PC-3 (cell line): ENCODE data around the gene LTA4H. TPM values are rescaled to one million over a fixed set of nuclear protein-coding genes. Genes with fewer than 3 reads are reported as not detected.

ENCODE experiments used
- ATAC-seq: fragments of 200-7000 bp; cut with Tn5 transposase; 2 replicates; pipeline ENCODE4 v1.9.1; 2020; ENCODE audit warnings: mild to moderate bottlenecking, moderate library complexity
- BruUV-seq: library from RNA; stranded (reverse); fragments of 400-500 nt; replicated peaks from 2 replicates; lab custom pipeline; 2021; lab: Mats Ljungman, UMichigan
- CTCF ChIA-PET: fragments of 300-600 bp; sonication (Branson Sonifier 250); formaldehyde crosslinking; loops from one replicate; lab custom pipeline; 2022; ENCODE audit warnings: antibody characterized with exemption; lab: Charles Lee
- POLR2A ChIA-PET: fragments of 300-600 bp; sonication (Branson Sonifier 250); formaldehyde crosslinking; loops from one replicate; lab custom pipeline; 2022; ENCODE audit warnings: antibody characterized with exemption; ENCODE audit not compliant: unreplicated experiment; lab: Charles Lee
- DNase-seq: peaks from one replicate; pipeline ENCODE4 v3.0.0-alpha.2; 2015
- H2AFZ ChIP-seq: fragments of 300-600 bp; sonication (generic); 2 replicates; pipeline ENCODE4 v1.6.0; 2016; ENCODE audit warnings: antibody characterized with exemption, low read length
- H3F3A ChIP-seq: fragments of 300-600 bp; sonication (generic); one replicate; pipeline ENCODE4 v1.6.0; 2017; ENCODE audit warnings: antibody characterized with exemption, low read length, control low read depth, mild to moderate bottlenecking; ENCODE audit not compliant: unreplicated experiment
- H3K27ac ChIP-seq: fragments of 300-600 bp; sonication (generic); 2 replicates; pipeline ENCODE4 v1.5.1; 2016; ENCODE audit warnings: mild to moderate bottlenecking, low read length
- H3K27me3 ChIP-seq: fragments of 300-600 bp; sonication (generic); 2 replicates; pipeline ENCODE4 v1.6.1; 2016; ENCODE audit warnings: low read length, mixed read lengths
- H3K36me3 ChIP-seq: fragments of 300-600 bp; sonication (generic); 2 replicates; pipeline ENCODE4 v1.6.1; 2016; ENCODE audit warnings: low read depth, mixed run types, low read length, mixed read lengths
- H3K4me1 ChIP-seq: fragments of 300-600 bp; sonication (generic); 2 replicates; pipeline ENCODE4 v1.5.1; 2016; ENCODE audit warnings: low read length; ENCODE audit not compliant: insufficient read depth
- H3K4me2 ChIP-seq: fragments of 300-600 bp; sonication (generic); 2 replicates; pipeline ENCODE4 v1.6.0; 2016; ENCODE audit warnings: low read length
- H3K4me3 ChIP-seq: fragments of 300-600 bp; sonication (generic); 2 replicates; pipeline ENCODE4 v1.5.1; 2016; ENCODE audit warnings: mild to moderate bottlenecking, low read length, mixed read lengths
- H3K79me2 ChIP-seq: fragments of 300-600 bp; sonication (generic); 2 replicates; pipeline ENCODE4 v1.6.1; 2017; ENCODE audit warnings: low read length, mixed read lengths
- H3K9ac ChIP-seq: fragments of 300-600 bp; sonication (generic); 2 replicates; pipeline ENCODE4 v1.6.0; 2016; ENCODE audit warnings: mild to moderate bottlenecking, low read length
- H3K9me2 ChIP-seq: fragments of 300-600 bp; sonication (generic); replicated peaks from 2 replicates; pipeline ENCODE4 v1.6.1; 2016; ENCODE audit warnings: mixed run types, low read length, mixed read lengths
- H3K9me3 ChIP-seq: fragments of 300-600 bp; sonication (generic); 2 replicates; pipeline ENCODE4 v1.6.1; 2016; ENCODE audit warnings: low read length, mixed read lengths
- H4K20me1 ChIP-seq: fragments of 300-600 bp; sonication (generic); 2 replicates; pipeline ENCODE4 v1.6.1; 2016; ENCODE audit warnings: low read length, mixed read lengths
- EZH2 ChIP-seq: fragments of 300-600 bp; sonication (generic); IDR thresholded peaks from one replicate; pipeline ENCODE4 v1.6.1; 2017; ENCODE audit warnings: antibody characterized with exemption, mild to moderate bottlenecking, low read length; ENCODE audit not compliant: unreplicated experiment
- EZH2phosphoT487 ChIP-seq: fragments of 300-600 bp; sonication (generic); IDR thresholded peaks from 2 replicates; pipeline ENCODE4 v1.6.1; 2018; ENCODE audit warnings: mild to moderate bottlenecking, antibody characterized with exemption, low read length, borderline replicate concordance
- intact Hi-C: fragments of 100-400 bp; cut with micrococcal nuclease; formaldehyde crosslinking; loops from 2 replicates; pipeline ENCODE4 v1.9.0; 2023
- total RNA-seq: library from RNA; depleted of rRNA; stranded (reverse); fragments of >200 nt; gene quantifications from 2 replicates; pipeline ENCODE4 v1.2.3, GENCODE V29; 2014
- TF ChIP-seq, protein P1 (sequence below): fragments of 300-600 bp; sonication (generic); conservative IDR thresholded peaks from 2 replicates; pipeline ENCODE4 v1.5.1; 2017; ENCODE audit warnings: antibody characterized with exemption, low read depth, mild to moderate bottlenecking, low read length

Gene LTA4H
- total RNA-seq, 1 experiment from 2014 or later = 58.4 TPM

DNA sequence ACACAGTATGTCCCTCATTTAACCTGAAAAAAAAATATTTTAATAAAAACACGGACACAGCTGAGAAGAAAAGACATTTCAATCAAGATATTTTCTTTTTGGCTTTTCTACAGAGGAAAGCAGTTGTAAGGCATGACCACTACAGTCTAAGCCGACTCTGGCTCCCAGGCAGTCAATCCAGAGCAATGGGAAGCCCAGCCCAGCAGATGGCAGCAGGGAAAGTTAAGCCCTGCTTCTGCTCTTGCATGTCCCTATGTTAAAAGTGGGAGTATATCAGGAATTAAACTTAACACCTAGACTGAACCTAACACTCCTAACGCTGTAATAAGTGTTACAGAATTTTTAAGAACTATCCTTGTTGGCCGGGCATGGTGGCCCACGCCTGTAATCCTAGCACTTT is 19.7 kb downstream of the LTA4H start:
- Histone ChIP-seq H3K4me3 (no peak overlapping the region), H3K79me2 (no peaks in the 10 kb centered on the region), H2AFZ (no peak overlapping the region), H3K9ac (no peak overlapping the region), H3K4me1 (no peaks in the 10 kb centered on the region), H3K36me3 (peaks cover 37% of the 10 kb centered on the region), H3K4me2 (no peak overlapping the region), H3K9me2 (no peaks in the 10 kb centered on the region), H3F3A (no peaks in the 10 kb centered on the region), H4K20me1 (no peaks in the 10 kb centered on the region), H3K27ac (no peak overlapping the region), H3K27me3 (no peaks in the 10 kb centered on the region), H3K9me3 (no peaks in the 10 kb centered on the region)
- BruUV-seq = no TSS peak
- DNase-seq (peak; percentile 50), ATAC-seq (peak; percentile 89)
- TF ChIP-seq EZH2 (no peak), EZH2phosphoT487 (no peak)
- TF ChIP-seq, protein P1, sequence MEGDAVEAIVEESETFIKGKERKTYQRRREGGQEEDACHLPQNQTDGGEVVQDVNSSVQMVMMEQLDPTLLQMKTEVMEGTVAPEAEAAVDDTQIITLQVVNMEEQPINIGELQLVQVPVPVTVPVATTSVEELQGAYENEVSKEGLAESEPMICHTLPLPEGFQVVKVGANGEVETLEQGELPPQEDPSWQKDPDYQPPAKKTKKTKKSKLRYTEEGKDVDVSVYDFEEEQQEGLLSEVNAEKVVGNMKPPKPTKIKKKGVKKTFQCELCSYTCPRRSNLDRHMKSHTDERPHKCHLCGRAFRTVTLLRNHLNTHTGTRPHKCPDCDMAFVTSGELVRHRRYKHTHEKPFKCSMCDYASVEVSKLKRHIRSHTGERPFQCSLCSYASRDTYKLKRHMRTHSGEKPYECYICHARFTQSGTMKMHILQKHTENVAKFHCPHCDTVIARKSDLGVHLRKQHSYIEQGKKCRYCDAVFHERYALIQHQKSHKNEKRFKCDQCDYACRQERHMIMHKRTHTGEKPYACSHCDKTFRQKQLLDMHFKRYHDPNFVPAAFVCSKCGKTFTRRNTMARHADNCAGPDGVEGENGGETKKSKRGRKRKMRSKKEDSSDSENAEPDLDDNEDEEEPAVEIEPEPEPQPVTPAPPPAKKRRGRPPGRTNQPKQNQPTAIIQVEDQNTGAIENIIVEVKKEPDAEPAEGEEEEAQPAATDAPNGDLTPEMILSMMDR = peak; percentile 60
- ChIA-PET POLR2A (no interaction called here), CTCF (interaction anchor here (0.7 kb wide), 1 partner anchor 38 kb away, joined by 3 read pairs; no protein-coding TSS in a partner anchor)
- intact Hi-C loops = loop anchor here (1.0 to 2.0 kb wide), 3 partner anchors 43 to 117 kb away; no protein-coding TSS in a partner anchor

DNA sequence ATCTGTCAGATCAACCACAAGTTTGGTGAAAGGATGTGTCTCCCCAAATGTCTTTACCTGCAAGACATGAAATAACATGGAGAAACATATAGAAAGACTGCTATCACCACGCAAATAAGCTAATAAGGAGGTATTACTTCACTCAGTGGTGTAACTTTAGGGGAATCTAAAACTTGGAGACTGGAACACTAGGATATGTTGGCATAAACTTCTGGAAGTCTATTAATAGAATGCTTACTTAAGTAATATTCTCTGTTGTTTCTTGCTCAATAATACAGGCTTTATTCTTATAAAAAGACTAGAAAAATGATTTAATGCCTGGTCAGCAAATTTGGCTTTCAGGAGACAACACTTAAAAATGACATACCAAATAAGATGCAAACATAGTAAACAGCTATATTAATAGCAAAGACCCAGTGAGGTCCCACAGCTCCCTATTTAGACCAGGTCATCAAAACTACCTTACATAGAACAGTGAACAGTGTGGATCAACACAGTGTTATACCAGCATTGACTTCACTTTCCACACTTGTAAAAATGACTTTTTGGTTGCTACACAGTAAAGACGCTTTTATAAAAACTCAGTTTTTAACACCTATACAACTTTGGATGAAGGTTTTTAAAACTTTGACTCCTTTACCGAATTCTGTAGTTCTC is 20.3 kb downstream of the LTA4H start:
- DNase-seq (no peak), ATAC-seq (no peak)
- Histone ChIP-seq H3K79me2 (no peaks in the 10 kb centered on the region), H3K27ac (no peak overlapping the region), H3F3A (no peaks in the 10 kb centered on the region), H3K4me2 (no peak overlapping the region), H3K9me2 (no peaks in the 10 kb centered on the region), H3K36me3 (peaks cover 38% of the 10 kb centered on the region), H3K27me3 (no peaks in the 10 kb centered on the region), H3K9me3 (no peaks in the 10 kb centered on the region), H3K4me3 (no peak overlapping the region), H2AFZ (no peak overlapping the region), H3K4me1 (no peaks in the 10 kb centered on the region), H4K20me1 (no peaks in the 10 kb centered on the region), H3K9ac (no peak overlapping the region)
- ChIA-PET CTCF (interaction anchor here (0.7 kb wide), 1 partner anchor 39 kb away, joined by 3 read pairs; no protein-coding TSS in a partner anchor), POLR2A (no interaction called here)
- no TSS peak for BruUV-seq
- TF ChIP-seq EZH2phosphoT487 (no peak), EZH2 (no peak)
- TF ChIP-seq, protein P1 = no peak
- intact Hi-C loops = loop anchor here (1.0 to 2.0 kb wide), 3 partner anchors 43 to 118 kb away; no protein-coding TSS in a partner anchor

DNA sequence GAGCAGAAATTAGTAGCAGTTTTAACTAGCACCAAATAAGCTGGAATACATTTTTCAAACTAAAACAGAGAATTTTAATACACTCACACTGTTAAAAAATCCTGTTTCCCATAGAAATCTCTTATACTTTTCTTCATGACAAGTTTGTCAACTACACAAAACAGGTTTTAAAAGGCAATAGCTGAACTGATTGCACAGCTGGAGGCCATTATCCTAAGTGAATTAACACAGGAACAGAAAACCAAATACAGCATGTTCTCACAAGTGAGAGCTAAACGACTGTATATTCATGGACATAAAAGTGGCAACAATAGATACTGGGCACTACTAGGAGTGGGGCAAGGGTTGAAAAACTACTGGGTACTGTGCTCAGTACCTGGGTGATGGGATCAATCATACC is 27.7 kb downstream of the LTA4H start:
- Histone ChIP-seq H3K9ac (no peak overlapping the region), H4K20me1 (no peaks in the 10 kb centered on the region), H3K79me2 (no peaks in the 10 kb centered on the region), H3K36me3 (peaks cover 23% of the 10 kb centered on the region), H3K27me3 (no peaks in the 10 kb centered on the region), H3K9me3 (no peaks in the 10 kb centered on the region), H3K9me2 (no peaks in the 10 kb centered on the region), H3F3A (no peaks in the 10 kb centered on the region), H3K27ac (no peak overlapping the region), H3K4me3 (no peak overlapping the region), H3K4me1 (no peaks in the 10 kb centered on the region), H3K4me2 (no peak overlapping the region), H2AFZ (no peak overlapping the region)
- DNase-seq (no peak), ATAC-seq (no peak)
- ChIA-PET POLR2A (no interaction called here), CTCF (no interaction called here)
- TF ChIP-seq, protein P1 = no peak
- TF ChIP-seq EZH2 (no peak), EZH2phosphoT487 (no peak)
- intact Hi-C loops = no loop called here
- BruUV-seq = no TSS peak
